ENCODE measurements around the gene CASZ1.

- TF ChIP-seq POLR2A (IDR thresholded peaks at IDR 0.05) (no peak), CTCF (IDR thresholded peaks at IDR 0.05) (no peak)
Measured at GRCh38 chr1:10759413-10760200, 36.8 kb downstream of the CASZ1 start.

Measured in lower leg skin (tissue), 3 donors.